NCI-H748 (cell line): ENCODE measurements around the gene MECR.

Experiments used
- DNase-seq: peaks from one replicate; lab custom pipeline; 2025; ENCODE audit not compliant: unreplicated experiment; lab: John Stamatoyannopoulos, UW

Gene MECR

GRCh38 chr1:29256394-29256793 is 25.7 kb upstream of the MECR start:
- no peak for DNase-seq

DNA sequence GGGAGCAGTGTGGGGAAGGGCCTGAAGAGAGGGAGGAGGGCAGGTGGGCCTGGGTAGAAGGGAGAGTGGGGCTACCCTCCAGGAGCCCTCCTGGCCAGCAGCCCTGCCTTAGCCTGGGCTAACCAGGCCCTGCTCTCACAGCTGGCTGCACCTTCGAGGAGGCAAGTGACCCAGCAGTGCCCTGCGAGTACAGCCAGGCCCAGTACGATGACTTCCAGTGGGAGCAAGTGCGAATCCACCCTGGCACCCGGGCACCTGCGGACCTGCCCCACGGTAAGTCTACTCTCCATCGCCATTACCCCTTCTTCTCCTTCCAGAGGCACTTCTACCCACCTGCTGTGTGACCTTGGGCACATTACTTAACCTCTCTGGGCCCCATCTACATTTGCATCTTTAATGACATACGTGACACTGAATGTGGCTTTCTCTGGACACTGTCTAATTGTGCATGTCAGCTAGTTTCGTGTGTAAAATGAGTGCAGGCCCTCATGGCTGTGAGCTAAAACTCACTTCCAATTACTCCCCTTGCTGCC is 24.5 kb upstream of the MECR start:
- no peak for DNase-seq

GRCh38 chr1:29254346-29254745 is 23.6 kb upstream of the MECR start:
- no peak for DNase-seq

GRCh38 chr1:29253180-29253579 is 22.4 kb upstream of the MECR start:
- DNase-seq: no peak

- DNase-seq: no peak
Measured at GRCh38 chr1:29251164-29252124, 20.7 kb upstream of the MECR start.

DNA sequence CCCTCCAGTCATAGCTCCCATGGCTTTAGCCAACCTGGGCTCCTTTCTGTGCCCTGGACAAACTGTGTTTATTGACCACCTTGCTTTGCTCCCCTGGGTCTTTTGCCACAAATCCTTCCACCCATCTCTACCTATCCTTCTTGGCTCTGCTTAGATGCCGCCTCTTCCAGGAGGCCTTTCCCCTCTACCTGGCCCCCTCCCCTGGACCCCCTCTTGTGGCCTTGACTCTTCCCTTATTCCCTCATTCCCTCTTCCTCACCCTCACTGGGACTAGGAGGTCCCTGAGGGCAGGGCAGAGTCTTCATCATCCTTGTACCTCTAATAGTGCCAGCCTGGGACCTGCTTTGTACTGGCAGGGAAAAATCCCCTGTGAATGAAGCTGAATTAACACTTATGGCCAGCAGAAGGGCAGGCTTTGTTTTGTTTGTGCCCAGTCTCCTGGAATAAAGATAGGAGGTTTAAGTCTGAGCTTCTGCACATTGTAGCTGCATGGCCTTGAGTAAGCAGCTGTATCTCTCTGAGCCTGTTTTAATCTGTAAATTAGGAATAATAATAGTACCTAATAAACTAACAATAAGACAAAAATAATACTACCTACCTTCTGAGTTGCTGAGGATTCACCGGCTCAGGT is 19.3 kb upstream of the MECR start:
- DNase-seq: no peak

GRCh38 chr1:29249170-29249691 is 18.5 kb upstream of the MECR start:
- DNase-seq: no peak

GRCh38 chr1:29248409-29248808 is 17.7 kb upstream of the MECR start:
- no peak for DNase-seq

- DNase-seq: no peak
Measured at GRCh38 chr1:29247571-29248273, 17.0 kb upstream of the MECR start.

GRCh38 chr1:29247044-29247443 is 16.3 kb upstream of the MECR start:
- DNase-seq: no peak

- DNase-seq: peak; percentile 16
Measured at GRCh38 chr1:29245876-29246275, 15.1 kb upstream of the MECR start.

- no peak for DNase-seq
Measured at GRCh38 chr1:29245261-29245660, 14.5 kb upstream of the MECR start.

- DNase-seq: no peak
Measured at GRCh38 chr1:29243871-29244200, 13.1 kb upstream of the MECR start.

DNA sequence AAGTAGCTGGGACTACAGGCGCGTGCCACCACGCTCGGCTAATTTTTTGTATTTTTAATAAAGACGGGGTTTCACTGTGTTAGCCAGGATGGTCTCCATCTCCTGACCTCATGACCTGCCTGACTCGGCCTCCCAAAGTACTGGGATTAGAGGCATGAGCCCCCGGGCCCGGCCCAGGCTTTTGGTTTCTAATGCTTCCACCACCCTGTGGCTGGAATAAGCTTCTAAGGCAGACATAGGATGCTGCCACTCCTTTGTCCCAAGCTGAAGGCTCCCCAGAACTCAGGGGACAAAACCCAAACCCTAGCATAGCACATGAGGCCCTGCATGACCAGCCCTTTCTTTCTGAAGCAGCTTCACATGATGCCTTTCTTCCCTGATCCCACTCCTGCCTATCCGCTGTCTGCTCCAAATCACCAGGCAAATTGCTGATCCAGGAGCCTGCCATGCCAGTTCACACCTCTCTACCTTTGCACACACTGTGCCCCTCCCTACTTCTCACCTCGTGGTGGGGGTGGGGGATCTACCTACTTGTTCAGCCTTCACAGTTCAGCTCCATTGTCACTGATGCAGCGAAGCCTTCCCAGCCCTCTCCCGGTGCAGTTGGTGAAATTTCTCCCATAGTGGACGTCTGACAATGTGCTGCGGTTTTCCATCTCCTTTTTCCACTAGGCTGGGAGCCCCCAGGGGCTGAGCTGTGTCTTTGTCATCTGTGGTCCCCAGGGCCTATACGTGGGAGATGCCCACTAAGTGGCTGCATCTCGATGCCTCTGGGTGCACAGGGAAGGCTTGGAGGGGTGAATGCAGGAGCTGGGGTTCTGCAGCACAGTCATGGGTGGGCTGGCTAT is 12.5 kb upstream of the MECR start:
- no peak for DNase-seq

- no peak for DNase-seq
Measured at GRCh38 chr1:29240986-29241385, 10.3 kb upstream of the MECR start.

GRCh38 chr1:29240400-29240837 is 9.7 kb upstream of the MECR start:
- no peak for DNase-seq

GRCh38 chr1:29239142-29239541 is 8.4 kb upstream of the MECR start:
- no peak for DNase-seq

DNA sequence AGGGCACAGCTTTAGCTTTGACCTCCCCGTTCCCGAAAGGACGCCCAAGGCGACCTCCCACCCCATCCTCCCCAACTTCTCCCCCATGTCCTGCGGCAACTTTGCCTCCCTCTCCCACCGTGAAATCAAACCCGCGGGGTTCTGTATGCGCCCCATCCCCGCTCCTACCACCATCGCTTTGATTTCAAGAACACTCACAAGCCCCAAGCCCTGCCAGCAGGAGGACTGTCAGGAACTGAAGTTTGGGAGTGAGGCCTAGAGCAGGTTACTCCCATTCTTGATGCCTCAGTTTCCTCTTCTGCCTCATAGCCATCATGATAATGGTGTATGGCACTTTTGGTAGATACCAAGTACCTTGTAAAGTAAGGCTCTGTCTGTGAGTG is 7.9 kb upstream of the MECR start:
- no peak for DNase-seq

- DNase-seq: peak; percentile 40
Measured at GRCh38 chr1:29237852-29238619, 7.3 kb upstream of the MECR start.
